CD4-positive, alpha-beta T cell (primary cell): ENCODE measurements around the gene PLCG2. TPM values are rescaled to one million over a fixed set of nuclear protein-coding genes. Genes with fewer than 3 reads are reported as not detected.
A peak's percentile ranks its signal among the peaks of the same experiment; 100 is the strongest.

Source experiments
- ATAC-seq: fragments of 200-7000 bp; cut with Tn5 transposase; one replicate; pipeline ENCODE4 v1.10.0; 2022; ENCODE audit warnings: mild to moderate bottlenecking; ENCODE audit not compliant: poor library complexity
- CTCF ChIA-PET: fragments of 350-600 bp; sonication (Branson Sonifier 250); formaldehyde crosslinking; loops from one replicate; lab custom pipeline; 2021; ENCODE audit warnings: antibody characterized with exemption, inconsistent platforms; lab: Charles Lee
- POLR2A ChIA-PET: fragments of 350-600 bp; sonication (Branson Sonifier 250); formaldehyde crosslinking; loops from one replicate; lab custom pipeline; 2021; ENCODE audit warnings: antibody characterized with exemption, inconsistent platforms; lab: Charles Lee
- DNase-seq, 14 experiments: peaks; one replicate each; pipeline ENCODE4 v3.0.0-alpha.2; 2013 to 2020; ENCODE audit warnings: mixed read lengths in 2 of 14
- H3K27ac ChIP-seq, 2 donors: one replicate each; pipeline versions ENCODE4 v1.5.1 to v1.7.0; 2013; ENCODE audit warnings: low read length in 2 of 2, low read depth in 1 of 2, mild to moderate bottlenecking in 1 of 2
- H3K27me3 ChIP-seq, 2 experiments: 1 replicate in 1 of 2; 2 replicates in 1 of 2; pipeline versions ENCODE4 v1.6.1 to v1.7.0; 2013; ENCODE audit warnings: low read length in 2 of 2, control low read depth in 1 of 2, mild to moderate bottlenecking in 1 of 2, moderate library complexity in 1 of 2; ENCODE audit not compliant: insufficient read depth in 2 of 2, control insufficient read depth in 1 of 2
- H3K36me3 ChIP-seq: one replicate; pipeline ENCODE4 v1.6.1; 2013; ENCODE audit warnings: low read length, control low read depth; ENCODE audit not compliant: insufficient read depth
- H3K4me1 ChIP-seq: one replicate; pipeline ENCODE4 v1.6.1; 2013; ENCODE audit warnings: low read length, control low read depth; ENCODE audit not compliant: insufficient read depth
- H3K4me3 ChIP-seq: one replicate; pipeline ENCODE4 v1.5.1; 2013; ENCODE audit warnings: mild to moderate bottlenecking, low read length, moderate library complexity
- H3K9me3 ChIP-seq, 2 experiments: 1 replicate in 1 of 2; 2 replicates in 1 of 2; pipeline versions ENCODE4 v1.6.1 to v1.7.0; 2013; ENCODE audit warnings: low read length in 2 of 2, mild to moderate bottlenecking in 2 of 2, control low read depth in 1 of 2, moderate library complexity in 1 of 2; ENCODE audit not compliant: control insufficient read depth in 1 of 2, insufficient read depth in 1 of 2
- H3K27ac Mint-ChIP-seq: one replicate; pipeline ENCODE4 v1.8.0; 2020; ENCODE audit warnings: mixed read lengths
- H3K27me3 Mint-ChIP-seq: one replicate; pipeline ENCODE4 v1.8.0; 2021; ENCODE audit warnings: mixed read lengths
- H3K36me3 Mint-ChIP-seq: one replicate; pipeline ENCODE4 v1.8.0; 2021; ENCODE audit warnings: low read depth, mixed read lengths
- H3K4me1 Mint-ChIP-seq: one replicate; pipeline ENCODE4 v1.8.0; 2021; ENCODE audit warnings: low read depth, mixed read lengths
- H3K4me3 Mint-ChIP-seq: one replicate; pipeline ENCODE4 v1.8.0; 2020; ENCODE audit warnings: mild to moderate bottlenecking, mixed read lengths
- H3K9me3 Mint-ChIP-seq: one replicate; pipeline ENCODE4 v1.8.0; 2020; ENCODE audit warnings: mixed read lengths
- intact Hi-C, 2 experiments: fragments of 100-400 bp; cut with DNase I in 1 of 2; cut with micrococcal nuclease in 1 of 2; formaldehyde crosslinking; loops; one replicate each; pipeline versions ENCODE4 v1.15.1 to v1.9.0; 2023 to 2025; cut with DNase I, micrococcal nuclease
- total RNA-seq, 174 experiments: library from RNA in 2 of 174; stranded (reverse) in 2 of 174; gene quantifications; one replicate each; pipeline ENCODE4 v1.2.3 and lab custom pipeline; 2021 to 2026
- TF ChIP-seq, protein P1 (sequence below): fragments of 200-600 bp; IDR thresholded peaks from one replicate; pipeline ENCODE4 v1.8.0; 2022; ENCODE audit warnings: antibody characterized with exemption, mild to moderate bottlenecking

The PLCG2 gene
- total RNA-seq, 2 experiments from 2014 or later, result 0.92 to 1.5 TPM

DNA sequence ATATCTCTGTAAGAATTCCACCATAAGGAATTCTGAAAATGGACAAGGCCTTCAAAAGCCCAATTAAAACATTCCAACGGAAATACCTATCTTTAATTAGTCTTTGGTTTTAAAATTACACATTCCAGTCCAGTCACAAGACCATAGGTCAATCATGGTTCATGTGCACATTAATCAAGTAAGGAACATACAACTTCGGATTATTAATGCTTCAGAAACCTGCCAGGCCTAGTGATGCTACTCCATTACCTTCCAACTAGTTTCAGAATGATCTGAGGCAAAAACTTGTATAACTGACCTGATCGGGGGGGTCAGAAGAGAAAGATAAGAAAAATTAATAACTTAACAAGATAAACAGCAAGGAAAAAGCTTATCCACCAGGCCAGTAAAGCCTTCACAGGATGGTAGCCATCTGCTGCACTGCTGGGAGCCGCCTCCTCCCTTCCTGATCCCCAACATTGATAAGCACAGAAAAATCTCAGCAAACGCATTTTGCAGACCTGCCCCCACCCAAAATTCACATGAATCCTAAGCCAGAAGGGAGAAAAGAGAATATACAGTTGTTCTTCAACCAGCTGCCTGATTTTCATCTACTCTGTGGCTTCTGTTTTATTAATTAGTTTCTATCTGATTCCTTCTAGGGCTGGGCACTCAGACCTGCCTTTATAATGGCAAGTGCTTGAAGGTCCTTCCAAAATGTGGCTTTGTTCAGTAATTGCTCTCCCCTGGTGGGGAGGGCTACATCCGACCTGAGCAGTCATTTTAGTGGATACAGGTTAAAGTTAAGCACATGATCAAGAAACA lies 226.1 kb downstream of the PLCG2 start:
- peaks cover 80% of the 10 kb centered on the region for H3K36me3 Mint-ChIP-seq
- Histone ChIP-seq H3K27ac (no peak overlapping the region), H3K4me3 (no peak overlapping the region), H3K9me3 (peaks cover 8 to 9% of the 10 kb centered on the region in 2 experiments), H3K27me3 (no peaks in the 10 kb centered on the region), H3K36me3 (peaks cover 12% of the 10 kb centered on the region), H3K4me1 (peaks cover 2% of the 10 kb centered on the region)
- H3K9me3 Mint-ChIP-seq, result peaks cover 2% of the 10 kb centered on the region
- no peaks in the 10 kb centered on the region for H3K27me3 Mint-ChIP-seq
- TF ChIP-seq, protein P1, sequence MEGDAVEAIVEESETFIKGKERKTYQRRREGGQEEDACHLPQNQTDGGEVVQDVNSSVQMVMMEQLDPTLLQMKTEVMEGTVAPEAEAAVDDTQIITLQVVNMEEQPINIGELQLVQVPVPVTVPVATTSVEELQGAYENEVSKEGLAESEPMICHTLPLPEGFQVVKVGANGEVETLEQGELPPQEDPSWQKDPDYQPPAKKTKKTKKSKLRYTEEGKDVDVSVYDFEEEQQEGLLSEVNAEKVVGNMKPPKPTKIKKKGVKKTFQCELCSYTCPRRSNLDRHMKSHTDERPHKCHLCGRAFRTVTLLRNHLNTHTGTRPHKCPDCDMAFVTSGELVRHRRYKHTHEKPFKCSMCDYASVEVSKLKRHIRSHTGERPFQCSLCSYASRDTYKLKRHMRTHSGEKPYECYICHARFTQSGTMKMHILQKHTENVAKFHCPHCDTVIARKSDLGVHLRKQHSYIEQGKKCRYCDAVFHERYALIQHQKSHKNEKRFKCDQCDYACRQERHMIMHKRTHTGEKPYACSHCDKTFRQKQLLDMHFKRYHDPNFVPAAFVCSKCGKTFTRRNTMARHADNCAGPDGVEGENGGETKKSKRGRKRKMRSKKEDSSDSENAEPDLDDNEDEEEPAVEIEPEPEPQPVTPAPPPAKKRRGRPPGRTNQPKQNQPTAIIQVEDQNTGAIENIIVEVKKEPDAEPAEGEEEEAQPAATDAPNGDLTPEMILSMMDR, result no peak
- POLR2A ChIA-PET, result no interaction called here
- CTCF ChIA-PET, result no interaction called here
- intact Hi-C loops, result no loop called here
- ATAC-seq, result no peak
- peaks cover 23% of the 10 kb centered on the region for H3K4me1 Mint-ChIP-seq
- H3K4me3 Mint-ChIP-seq, result no peak overlapping the region
- DNase-seq, result no peak
- no peak overlapping the region for H3K27ac Mint-ChIP-seq

DNA sequence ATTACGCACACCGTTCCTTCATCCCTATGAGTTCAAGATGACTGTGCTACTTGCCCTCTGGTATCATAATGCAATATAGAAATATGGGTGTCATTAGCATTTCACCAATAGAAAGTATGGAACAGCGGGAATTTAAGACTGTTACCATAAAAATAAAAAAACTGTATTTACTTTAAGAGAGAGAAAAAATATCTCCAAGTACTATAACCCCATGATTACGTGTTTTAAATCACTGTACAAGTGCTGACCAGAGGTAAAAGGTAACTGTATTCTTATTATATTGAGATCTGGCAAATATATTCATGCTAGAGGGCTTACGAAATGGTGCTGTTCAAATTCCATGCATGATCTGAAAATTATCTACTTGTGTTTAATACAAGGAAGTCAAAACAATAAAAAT lies 226.9 kb downstream of the PLCG2 start:
- Mint-ChIP-seq H3K4me3 (no peak overlapping the region), H3K4me1 (peaks cover 31% of the 10 kb centered on the region), H3K27me3 (no peaks in the 10 kb centered on the region), H3K9me3 (peaks cover 2% of the 10 kb centered on the region), H3K27ac (no peak overlapping the region), H3K36me3 (peaks cover 83% of the 10 kb centered on the region)
- DNase-seq, result no peak
- no peaks in the 10 kb centered on the region for H3K27me3 ChIP-seq
- H3K9me3 ChIP-seq, result peaks cover 8 to 9% of the 10 kb centered on the region in 2 experiments
- ATAC-seq, result no peak
- CTCF ChIA-PET, result no interaction called here
- TF ChIP-seq, protein P1, result no peak
- no peak overlapping the region for H3K27ac ChIP-seq
- intact Hi-C loops, result no loop called here
- POLR2A ChIA-PET, result no interaction called here
- H3K4me1 ChIP-seq, result peaks cover 10% of the 10 kb centered on the region
- H3K36me3 ChIP-seq, result peaks cover 9% of the 10 kb centered on the region
- H3K4me3 ChIP-seq, result no peak overlapping the region

DNA sequence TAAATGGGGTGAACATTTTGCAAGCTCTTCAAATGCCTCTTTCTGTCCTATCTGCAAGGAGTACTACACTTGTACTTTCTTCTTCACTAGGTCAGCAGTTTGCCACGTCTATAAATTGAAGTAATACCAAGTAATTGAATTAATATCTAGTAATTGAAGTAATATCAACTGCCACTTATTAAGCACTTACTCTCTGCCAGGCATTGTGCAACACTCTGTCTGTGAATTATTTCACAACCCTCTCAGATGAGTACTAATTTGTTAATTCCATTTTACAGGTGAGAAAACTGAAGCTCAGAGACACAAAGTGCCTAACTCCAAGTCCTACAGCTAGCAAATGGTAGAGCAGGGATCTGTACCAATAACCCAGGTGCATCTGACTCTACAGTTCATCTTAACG lies 228.1 kb downstream of the PLCG2 start:
- ATAC-seq (no peak), DNase-seq (no peak)
- CTCF ChIA-PET, result no interaction called here
- H3K36me3 Mint-ChIP-seq, result peaks cover 84% of the 10 kb centered on the region
- TF ChIP-seq, protein P1, result no peak
- H3K27me3 Mint-ChIP-seq, result no peaks in the 10 kb centered on the region
- H3K9me3 ChIP-seq, result peaks cover 8 to 9% of the 10 kb centered on the region in 2 experiments
- H3K36me3 ChIP-seq, result peaks cover 9% of the 10 kb centered on the region
- H3K27me3 ChIP-seq, result no peaks in the 10 kb centered on the region
- H3K9me3 Mint-ChIP-seq, result peaks cover 2% of the 10 kb centered on the region
- peaks cover 38% of the 10 kb centered on the region for H3K4me1 Mint-ChIP-seq
- no peak overlapping the region for H3K27ac ChIP-seq
- H3K4me1 ChIP-seq, result peaks cover 20% of the 10 kb centered on the region
- H3K4me3 ChIP-seq, result no peak overlapping the region
- POLR2A ChIA-PET, result no interaction called here
- peak overlapping the region; percentile 0 for H3K4me3 Mint-ChIP-seq
- H3K27ac Mint-ChIP-seq, result no peak overlapping the region
- intact Hi-C loops, result no loop called here
